22Rv1 (cell line): ENCODE results near the gene CST7.

Experiments
- ZFX ChIP-seq: fragments of 450-650 bp; IDR thresholded peaks from 2 replicates; pipeline ENCODE4 v1.6.1; 2017; ENCODE audit warnings: antibody characterized with exemption, borderline replicate concordance
- TF ChIP-seq, protein P1 (sequence below): fragments of 450-650 bp; IDR thresholded peaks from 2 replicates; pipeline ENCODE4 v1.5.1; 2017; ENCODE audit warnings: mild to moderate bottlenecking

GRCh38 chr20:25007491-25008305, 58.6 kb downstream of the CST7 start:
- TF ChIP-seq, protein P1, sequence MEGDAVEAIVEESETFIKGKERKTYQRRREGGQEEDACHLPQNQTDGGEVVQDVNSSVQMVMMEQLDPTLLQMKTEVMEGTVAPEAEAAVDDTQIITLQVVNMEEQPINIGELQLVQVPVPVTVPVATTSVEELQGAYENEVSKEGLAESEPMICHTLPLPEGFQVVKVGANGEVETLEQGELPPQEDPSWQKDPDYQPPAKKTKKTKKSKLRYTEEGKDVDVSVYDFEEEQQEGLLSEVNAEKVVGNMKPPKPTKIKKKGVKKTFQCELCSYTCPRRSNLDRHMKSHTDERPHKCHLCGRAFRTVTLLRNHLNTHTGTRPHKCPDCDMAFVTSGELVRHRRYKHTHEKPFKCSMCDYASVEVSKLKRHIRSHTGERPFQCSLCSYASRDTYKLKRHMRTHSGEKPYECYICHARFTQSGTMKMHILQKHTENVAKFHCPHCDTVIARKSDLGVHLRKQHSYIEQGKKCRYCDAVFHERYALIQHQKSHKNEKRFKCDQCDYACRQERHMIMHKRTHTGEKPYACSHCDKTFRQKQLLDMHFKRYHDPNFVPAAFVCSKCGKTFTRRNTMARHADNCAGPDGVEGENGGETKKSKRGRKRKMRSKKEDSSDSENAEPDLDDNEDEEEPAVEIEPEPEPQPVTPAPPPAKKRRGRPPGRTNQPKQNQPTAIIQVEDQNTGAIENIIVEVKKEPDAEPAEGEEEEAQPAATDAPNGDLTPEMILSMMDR = no peak
- no peak for TF ChIP-seq ZFX
